ENCODE results near the gene PLAGL1.

DNA sequence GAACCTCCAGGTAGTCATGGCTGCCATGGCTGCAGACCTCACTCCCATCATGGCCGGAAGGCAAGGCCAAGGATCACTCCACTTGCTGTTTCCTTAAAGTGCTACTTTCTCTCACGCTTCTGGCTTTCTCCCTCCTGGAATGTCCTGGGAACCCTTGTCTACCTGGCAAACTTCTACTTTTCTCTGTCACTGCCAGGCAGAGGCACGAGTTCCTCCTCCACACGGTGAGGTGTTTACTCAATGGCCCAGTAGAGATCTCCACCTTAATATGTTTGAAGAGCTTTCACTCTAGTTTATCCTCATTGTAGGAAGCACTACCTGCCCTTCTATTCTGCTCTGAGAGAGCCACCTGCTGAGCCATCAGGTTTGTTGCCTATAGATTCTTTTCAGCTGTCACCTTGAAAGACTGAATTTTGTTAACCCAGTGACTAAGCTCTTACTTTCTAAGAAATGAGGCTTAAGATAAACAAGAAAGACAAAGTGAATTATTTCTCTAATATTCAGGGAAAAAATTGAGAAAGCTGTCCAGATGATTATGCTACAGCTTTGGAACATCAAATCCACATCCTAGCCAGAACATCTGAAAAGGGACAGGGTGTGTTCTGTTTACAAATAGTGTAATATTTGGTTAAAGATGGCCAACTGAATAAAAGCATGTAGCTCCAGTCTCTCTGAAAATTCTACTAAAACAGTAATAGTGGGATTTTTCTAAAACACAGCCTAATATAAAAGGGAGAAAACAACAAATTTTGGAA, 54.9 kb downstream of the PLAGL1 start:
- TF ChIP-seq, protein P1, sequence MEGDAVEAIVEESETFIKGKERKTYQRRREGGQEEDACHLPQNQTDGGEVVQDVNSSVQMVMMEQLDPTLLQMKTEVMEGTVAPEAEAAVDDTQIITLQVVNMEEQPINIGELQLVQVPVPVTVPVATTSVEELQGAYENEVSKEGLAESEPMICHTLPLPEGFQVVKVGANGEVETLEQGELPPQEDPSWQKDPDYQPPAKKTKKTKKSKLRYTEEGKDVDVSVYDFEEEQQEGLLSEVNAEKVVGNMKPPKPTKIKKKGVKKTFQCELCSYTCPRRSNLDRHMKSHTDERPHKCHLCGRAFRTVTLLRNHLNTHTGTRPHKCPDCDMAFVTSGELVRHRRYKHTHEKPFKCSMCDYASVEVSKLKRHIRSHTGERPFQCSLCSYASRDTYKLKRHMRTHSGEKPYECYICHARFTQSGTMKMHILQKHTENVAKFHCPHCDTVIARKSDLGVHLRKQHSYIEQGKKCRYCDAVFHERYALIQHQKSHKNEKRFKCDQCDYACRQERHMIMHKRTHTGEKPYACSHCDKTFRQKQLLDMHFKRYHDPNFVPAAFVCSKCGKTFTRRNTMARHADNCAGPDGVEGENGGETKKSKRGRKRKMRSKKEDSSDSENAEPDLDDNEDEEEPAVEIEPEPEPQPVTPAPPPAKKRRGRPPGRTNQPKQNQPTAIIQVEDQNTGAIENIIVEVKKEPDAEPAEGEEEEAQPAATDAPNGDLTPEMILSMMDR (IDR thresholded peaks at IDR 0.05; ENCODE audit: low read depth, low read length) = no peak
- TF ChIP-seq EZH2phosphoT487 (IDR thresholded peaks at IDR 0.05; ENCODE audit: low read depth) = no peak

Data from OCI-LY3 (cell line).